T-helper 1 cell treated with Interleukin-12 subunit alpha and Interleukin-12 subunit beta and Interleukin-4 antibody, amounts not matched to agents 30 μg/mL and 1 μg/mL, for 36 hours (primary cell): Measurements from ENCODE around the gene S1PR5.
A peak's percentile ranks its signal among the peaks of the same experiment; 100 is the strongest.
"Not testable (repeated sequence)": the region's sequence is repeated elsewhere in the genome, so short reads cannot be mapped to it uniquely, and the experiment has no call there.

Experiments
- H3K27ac Mint-ChIP-seq: one replicate; pipeline ENCODE4 v1.8.0; 2021; ENCODE audit warnings: mild to moderate bottlenecking, mixed read lengths
- H3K27me3 Mint-ChIP-seq: one replicate; pipeline ENCODE4 v1.8.0; 2021; ENCODE audit warnings: low read depth, mixed read lengths
- H3K36me3 Mint-ChIP-seq: one replicate; pipeline ENCODE4 v1.8.0; 2021; ENCODE audit warnings: low read depth, mixed read lengths
- H3K4me1 Mint-ChIP-seq: one replicate; pipeline ENCODE4 v1.8.0; 2021; ENCODE audit warnings: low read depth, mixed read lengths
- H3K4me3 Mint-ChIP-seq: one replicate; pipeline ENCODE4 v1.8.0; 2021; ENCODE audit warnings: mild to moderate bottlenecking, moderate library complexity, mixed read lengths
- H3K9me3 Mint-ChIP-seq: one replicate; pipeline ENCODE4 v1.8.0; 2021; ENCODE audit warnings: mixed read lengths

Gene S1PR5

GRCh38 chr19:10551698-10552301 is 34.6 kb upstream of the S1PR5 start:
- Mint-ChIP-seq H3K4me1 (peaks cover 36% of the 10 kb centered on the region), H3K27ac (peak overlapping the region; percentile 73), H3K36me3 (peaks cover 31% of the 10 kb centered on the region), H3K4me3 (peak overlapping the region; percentile 25), H3K9me3 (no peaks in the 10 kb centered on the region), H3K27me3 (no peaks in the 10 kb centered on the region)

- H3K36me3 Mint-ChIP-seq, result peaks cover 31% of the 10 kb centered on the region
- H3K9me3 Mint-ChIP-seq, H3K27ac Mint-ChIP-seq, H3K4me3 Mint-ChIP-seq, H3K27me3 Mint-ChIP-seq: not testable (repeated sequence)
- peaks cover 34% of the 10 kb centered on the region for H3K4me1 Mint-ChIP-seq
These were observed 33.8 kb upstream of the S1PR5 start for GRCh38 chr19:10551006-10551405.

GRCh38 chr19:10550336-10550735 is 33.1 kb upstream of the S1PR5 start:
- Mint-ChIP-seq H3K27me3 (no peaks in the 10 kb centered on the region), H3K4me1 (peaks cover 31% of the 10 kb centered on the region), H3K4me3 (no peak overlapping the region), H3K27ac (no peak overlapping the region), H3K9me3 (no peaks in the 10 kb centered on the region), H3K36me3 (peaks cover 28% of the 10 kb centered on the region)

DNA sequence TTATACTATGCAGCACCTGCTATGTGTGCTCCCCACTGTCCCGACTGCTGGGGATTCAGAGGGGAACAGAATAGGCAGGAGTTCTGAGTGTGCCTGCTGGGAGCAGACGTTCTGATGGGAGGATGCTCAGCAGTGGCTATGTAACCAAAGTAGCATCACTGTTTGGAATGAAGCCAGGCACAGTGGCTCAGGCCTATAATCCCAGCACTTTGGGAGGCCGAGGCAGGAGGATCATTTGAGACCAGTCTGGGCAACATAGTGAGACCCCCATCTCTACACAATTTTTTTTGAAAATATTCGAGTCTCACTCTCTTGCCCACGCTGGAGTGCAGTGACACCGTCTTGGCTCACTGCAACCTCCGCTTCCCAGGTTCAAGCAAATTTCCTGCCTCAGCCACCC is 32.5 kb upstream of the S1PR5 start:
- Mint-ChIP-seq H3K27ac (no peak overlapping the region), H3K9me3 (no peaks in the 10 kb centered on the region), H3K4me3 (no peak overlapping the region), H3K27me3 (no peaks in the 10 kb centered on the region), H3K4me1 (peaks cover 32% of the 10 kb centered on the region), H3K36me3 (peaks cover 28% of the 10 kb centered on the region)

DNA sequence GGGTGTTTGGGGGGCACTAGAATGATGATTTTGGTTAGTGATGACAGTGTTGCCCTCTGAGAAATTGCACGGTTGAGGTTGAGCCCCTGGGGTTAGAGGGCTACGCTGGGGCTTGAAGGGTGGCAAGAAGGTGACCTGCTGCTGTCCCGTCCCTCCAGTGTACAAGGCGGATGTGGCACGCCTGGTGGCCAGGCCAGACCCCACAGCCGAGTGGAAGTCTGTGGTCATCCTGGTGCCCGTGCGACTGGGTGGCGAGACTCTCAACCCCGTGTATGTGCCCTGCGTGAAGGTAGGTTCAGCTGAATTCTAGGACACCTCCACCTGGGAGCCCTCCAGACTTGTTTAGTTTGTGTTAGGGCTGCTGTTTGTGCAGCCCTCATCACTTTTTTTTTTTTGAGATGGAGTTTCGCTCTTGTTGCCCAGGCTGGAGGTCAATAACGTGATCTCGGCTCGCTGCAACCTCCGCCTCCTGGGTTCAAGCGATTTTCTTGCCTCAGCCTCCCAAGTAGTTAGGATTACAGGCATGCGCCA is 31.6 kb upstream of the S1PR5 start:
- no peak overlapping the region for H3K27ac Mint-ChIP-seq
- H3K4me3 Mint-ChIP-seq, result no peak overlapping the region
- H3K4me1 Mint-ChIP-seq, result peaks cover 23% of the 10 kb centered on the region
- H3K36me3 Mint-ChIP-seq, result peaks cover 20% of the 10 kb centered on the region
- H3K27me3 Mint-ChIP-seq, result no peaks in the 10 kb centered on the region
- no peaks in the 10 kb centered on the region for H3K9me3 Mint-ChIP-seq

DNA sequence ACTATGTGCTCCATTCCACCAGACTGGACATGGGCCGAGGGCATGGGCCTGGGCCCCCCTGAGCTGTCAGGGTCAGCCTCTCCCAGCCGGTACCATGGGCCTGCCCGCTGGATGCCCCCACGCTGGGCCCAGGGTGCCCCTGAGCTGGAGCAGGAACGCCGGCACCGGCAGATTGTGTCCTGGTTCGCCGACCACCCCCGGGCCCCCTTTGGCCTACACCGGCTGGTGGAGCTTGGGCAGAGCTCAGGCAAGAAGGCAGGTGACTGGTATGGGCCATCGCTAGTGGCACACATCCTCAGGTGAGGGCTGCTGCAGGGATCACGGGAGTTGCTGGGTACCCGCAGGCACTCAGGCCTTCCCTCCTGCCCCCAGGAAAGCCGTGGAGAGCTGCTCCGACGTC is 29.6 kb upstream of the S1PR5 start:
- no peak overlapping the region for H3K4me3 Mint-ChIP-seq
- H3K27me3 Mint-ChIP-seq, result no peaks in the 10 kb centered on the region
- no peaks in the 10 kb centered on the region for H3K9me3 Mint-ChIP-seq
- H3K27ac Mint-ChIP-seq, result no peak overlapping the region
- H3K36me3 Mint-ChIP-seq, result peaks cover 7% of the 10 kb centered on the region
- peaks cover 8% of the 10 kb centered on the region for H3K4me1 Mint-ChIP-seq

DNA sequence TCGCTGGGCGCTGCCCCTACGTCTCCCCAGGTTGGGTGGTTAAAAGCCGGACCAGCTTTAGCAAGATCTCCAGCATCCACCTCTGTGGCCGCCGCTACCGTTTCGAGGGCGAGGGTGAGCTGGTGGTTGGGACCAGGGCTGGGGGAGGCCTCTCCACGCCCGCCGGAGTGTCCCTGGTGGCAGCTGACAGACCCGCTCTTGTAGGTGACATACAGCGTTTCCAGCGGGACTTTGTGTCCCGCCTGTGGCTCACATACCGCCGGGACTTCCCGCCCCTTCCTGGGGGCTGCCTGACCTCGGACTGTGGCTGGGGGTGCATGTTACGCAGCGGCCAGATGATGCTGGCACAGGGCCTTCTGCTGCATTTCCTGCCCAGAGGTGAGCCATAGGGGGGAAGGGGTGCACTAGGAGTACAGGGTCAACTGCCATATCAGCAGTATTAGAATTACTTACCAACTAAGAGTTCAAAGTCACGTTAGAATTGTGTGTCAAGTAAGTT is 27.6 kb upstream of the S1PR5 start:
- no peaks in the 10 kb centered on the region for H3K9me3 Mint-ChIP-seq

DNA sequence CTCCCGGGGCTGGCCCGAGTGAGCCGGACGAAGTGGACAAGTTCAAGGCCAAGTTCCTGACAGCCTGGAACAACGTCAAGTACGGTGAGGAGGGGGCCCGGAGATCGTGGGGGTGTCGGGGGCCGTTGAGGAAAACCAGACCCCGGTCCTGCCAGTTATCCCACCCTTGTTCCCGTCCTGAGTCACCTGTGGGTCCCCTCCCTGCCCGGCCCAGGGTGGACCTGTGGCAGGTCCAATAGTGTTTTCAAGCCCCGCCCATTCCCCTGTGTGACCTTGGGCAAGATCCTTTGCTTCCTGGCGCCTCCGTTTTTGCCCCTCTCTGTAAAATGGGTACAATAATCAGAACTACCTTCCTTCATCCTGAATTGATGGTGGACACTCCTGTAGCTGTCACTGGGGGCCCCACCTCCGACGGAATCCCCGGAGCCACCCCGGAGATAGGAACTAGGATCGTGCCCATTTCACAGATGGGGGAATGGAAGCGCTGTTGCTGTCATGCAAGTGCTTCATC is 27.1 kb upstream of the S1PR5 start:
- Mint-ChIP-seq H3K4me1 (peaks cover 8% of the 10 kb centered on the region), H3K4me3 (peak overlapping the region; percentile 89), H3K9me3 (no peaks in the 10 kb centered on the region), H3K27ac (peak overlapping the region; percentile 80), H3K36me3 (peaks cover 3% of the 10 kb centered on the region), H3K27me3 (peaks cover 13% of the 10 kb centered on the region)

More for the DNA sequence above, 27.6 kb upstream of the S1PR5 start:
- Mint-ChIP-seq H3K4me1 (peaks cover 8% of the 10 kb centered on the region), H3K36me3 (peaks cover 3% of the 10 kb centered on the region), H3K4me3 (peak overlapping the region; percentile 89), H3K27me3 (peaks cover 11% of the 10 kb centered on the region), H3K27ac (peak overlapping the region; percentile 80)

- H3K9me3 Mint-ChIP-seq, result no peaks in the 10 kb centered on the region
- peaks cover 20% of the 10 kb centered on the region for H3K27me3 Mint-ChIP-seq
- peaks cover 3% of the 10 kb centered on the region for H3K36me3 Mint-ChIP-seq
- peak within 1 kb of the TSS; percentile 80 for H3K27ac Mint-ChIP-seq
- H3K4me3 Mint-ChIP-seq, result peak within 1 kb of the TSS; percentile 89
- H3K4me1 Mint-ChIP-seq, result peaks cover 10% of the 10 kb centered on the region
These were observed 26.4 kb upstream of the S1PR5 start, which contains the start of gene ATG4D for GRCh38 chr19:10543420-10544241. ATG4D (plus strand) TSS chr19:10543904; CDS start chr19:10544091, 187 bp downstream.

- peak overlapping the region; percentile 75 for H3K4me3 Mint-ChIP-seq
- H3K27ac Mint-ChIP-seq, result peak overlapping the region; percentile 71
These were observed 25.8 kb upstream of the S1PR5 start for GRCh38 chr19:10543059-10543419.

DNA sequence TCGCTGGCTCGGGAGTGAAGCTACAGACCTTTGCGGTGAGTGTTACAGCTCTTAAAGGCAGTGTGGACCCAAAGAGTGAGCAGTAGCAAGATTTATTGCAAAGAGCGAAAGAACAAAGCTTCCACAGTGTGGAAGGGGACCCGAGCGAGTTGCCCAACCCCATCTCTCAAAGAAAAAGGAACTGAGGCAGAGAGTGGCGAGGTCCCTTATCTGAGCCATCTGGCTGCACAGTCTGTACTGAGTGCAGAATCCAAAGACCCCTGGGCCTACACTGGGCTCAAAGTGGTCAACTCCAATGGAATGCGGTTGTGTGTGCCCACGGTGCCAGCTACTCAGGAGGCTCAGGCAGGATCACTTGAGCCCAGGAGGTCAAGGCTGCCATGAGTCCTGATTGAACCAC is 21.8 kb upstream of the S1PR5 start:
- not testable (repeated sequence) for H3K4me1 Mint-ChIP-seq, H3K27ac Mint-ChIP-seq, H3K36me3 Mint-ChIP-seq, H3K9me3 Mint-ChIP-seq, H3K4me3 Mint-ChIP-seq
- peaks cover 47% of the 10 kb centered on the region for H3K27me3 Mint-ChIP-seq

More at GRCh38 chr19:10543059-10543419, 25.8 kb upstream of the S1PR5 start:
- Mint-ChIP-seq H3K4me1 (peaks cover 10% of the 10 kb centered on the region), H3K27me3 (peaks cover 26% of the 10 kb centered on the region), H3K9me3 (no peaks in the 10 kb centered on the region), H3K36me3 (peaks cover 3% of the 10 kb centered on the region)

DNA sequence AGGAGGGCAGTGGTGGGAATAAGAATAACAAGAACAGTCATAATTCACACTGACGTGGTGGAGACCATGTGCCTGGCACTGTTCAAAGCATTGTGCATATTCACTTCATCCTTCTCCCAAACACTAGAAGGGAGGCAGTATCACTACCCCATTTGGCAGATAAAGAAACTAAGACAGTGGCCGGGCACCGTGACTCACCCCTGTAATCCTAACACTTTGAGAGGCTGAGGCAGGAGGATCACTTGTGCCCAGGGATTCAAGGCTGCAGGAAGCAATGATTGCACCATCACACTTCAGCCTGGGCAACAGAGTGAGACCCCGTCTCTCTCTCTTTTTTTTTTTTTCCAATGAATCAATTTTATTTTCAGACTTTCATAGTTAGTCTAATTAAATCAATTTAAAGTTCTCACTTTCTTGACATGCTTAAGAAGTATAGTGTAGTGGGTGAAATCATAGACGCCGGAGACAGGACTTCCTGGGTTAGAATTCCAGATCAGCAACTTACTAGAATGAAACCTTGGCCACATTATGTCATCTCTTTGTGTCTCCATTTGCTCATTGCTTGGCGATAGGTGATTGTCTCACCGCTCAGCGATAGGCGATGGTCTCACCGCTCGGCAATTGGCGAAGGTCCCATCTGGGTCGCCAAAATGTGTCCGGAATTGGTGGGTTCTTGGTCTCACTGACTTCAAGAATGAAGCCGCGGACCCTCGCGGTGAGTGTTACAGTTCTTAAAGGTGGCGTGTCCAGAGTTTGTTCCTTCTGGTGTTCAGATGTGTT is 21.1 kb upstream of the S1PR5 start:
- no peak overlapping the region for H3K27ac Mint-ChIP-seq
- peaks cover 5% of the 10 kb centered on the region for H3K4me1 Mint-ChIP-seq
- H3K36me3 Mint-ChIP-seq, result no peaks in the 10 kb centered on the region
- H3K4me3 Mint-ChIP-seq, result no peak overlapping the region
- peaks cover 53% of the 10 kb centered on the region for H3K27me3 Mint-ChIP-seq
- H3K9me3 Mint-ChIP-seq, result no peaks in the 10 kb centered on the region

- no peaks in the 10 kb centered on the region for H3K9me3 Mint-ChIP-seq
- no peak overlapping the region for H3K27ac Mint-ChIP-seq
These were observed 20.4 kb upstream of the S1PR5 start for GRCh38 chr19:10537668-10538067.

GRCh38 chr19:10535613-10536012 is 18.4 kb upstream of the S1PR5 start:
- Mint-ChIP-seq H3K4me1 (peaks cover 1% of the 10 kb centered on the region), H3K36me3 (no peaks in the 10 kb centered on the region), H3K27me3 (peaks cover 53% of the 10 kb centered on the region), H3K4me3 (no peak overlapping the region), H3K9me3 (peaks cover 3% of the 10 kb centered on the region), H3K27ac (no peak overlapping the region)

More at GRCh38 chr19:10537668-10538067, 20.4 kb upstream of the S1PR5 start:
- Mint-ChIP-seq H3K4me3 (no peak overlapping the region), H3K36me3 (no peaks in the 10 kb centered on the region), H3K27me3 (peaks cover 53% of the 10 kb centered on the region), H3K4me1 (peaks cover 1% of the 10 kb centered on the region)
